GM23338 (cell line): ENCODE results near the gene EMC1. TPM values are rescaled to one million over a fixed set of nuclear protein-coding genes. Genes with fewer than 3 reads are reported as not detected.
A peak's percentile ranks its signal among the peaks of the same experiment; 100 is the strongest.

Experiments
- ATAC-seq: fragments of 200-7000 bp; cut with Tn5 transposase; 3 replicates; pipeline ENCODE4 v1.9.1; 2020
- DNase-seq: peaks from one replicate; pipeline ENCODE4 v3.0.0-alpha.2; 2015; ENCODE audit warnings: low spot score
- H2AFZ ChIP-seq: fragments of 200-600 bp; sonication (generic); 2 replicates; pipeline ENCODE4 v1.8.0; 2016; ENCODE audit warnings: antibody characterized with exemption, mild to moderate bottlenecking, moderate library complexity
- H3F3A ChIP-seq: fragments of 200-600 bp; sonication (generic); replicated peaks from 2 replicates; pipeline ENCODE4 v1.8.0; 2017; ENCODE audit warnings: antibody characterized with exemption, mixed run types, low read depth
- H3K27ac ChIP-seq: fragments of 200-600 bp; sonication (generic); 2 replicates; pipeline ENCODE4 v1.6.1; 2016; ENCODE audit warnings: low read depth
- H3K27me3 ChIP-seq: fragments of 200-600 bp; sonication (generic); 2 replicates; pipeline ENCODE4 v1.8.0; 2016; ENCODE audit warnings: mild to moderate bottlenecking, mixed run types, moderate library complexity; ENCODE audit not compliant: insufficient read depth
- H3K36me3 ChIP-seq: fragments of 200-600 bp; sonication (generic); 2 replicates; pipeline ENCODE4 v1.8.0; 2016; ENCODE audit warnings: mild to moderate bottlenecking; ENCODE audit not compliant: insufficient read depth
- H3K4me1 ChIP-seq: fragments of 200-600 bp; sonication (generic); 2 replicates; pipeline ENCODE4 v1.8.0; 2016; ENCODE audit warnings: mild to moderate bottlenecking, moderate library complexity; ENCODE audit not compliant: insufficient read depth
- H3K4me2 ChIP-seq: fragments of 200-600 bp; sonication (generic); 2 replicates; pipeline ENCODE4 v1.7.1; 2017; ENCODE audit warnings: mixed run types
- H3K4me3 ChIP-seq: fragments of 200-600 bp; sonication (generic); 2 replicates; pipeline ENCODE4 v1.6.1; 2016; ENCODE audit warnings: mixed run types
- H3K79me2 ChIP-seq: fragments of 200-600 bp; sonication (generic); replicated peaks from 2 replicates; pipeline ENCODE4 v1.8.0; 2017; ENCODE audit warnings: mild to moderate bottlenecking; ENCODE audit not compliant: insufficient read depth
- H3K9me2 ChIP-seq: fragments of 200-600 bp; sonication (generic); 2 replicates; pipeline ENCODE4 v1.8.0; 2017; ENCODE audit not compliant: insufficient read depth
- H4K20me1 ChIP-seq: fragments of 200-600 bp; sonication (generic); replicated peaks from 2 replicates; pipeline ENCODE4 v1.8.0; 2017; ENCODE audit warnings: mild to moderate bottlenecking; ENCODE audit not compliant: insufficient read depth
- H3K27ac Mint-ChIP-seq: 2 replicates; pipeline ENCODE4 v1.8.0; 2020; ENCODE audit warnings: inconsistent platforms, mild to moderate bottlenecking, moderate library complexity, mixed read lengths
- H3K27me3 Mint-ChIP-seq: 3 replicates; pipeline ENCODE4 v1.8.0; 2022; ENCODE audit warnings: low read depth, mild to moderate bottlenecking, moderate library complexity, mixed read lengths, inconsistent platforms; ENCODE audit not compliant: insufficient read depth, poor library complexity
- H3K36me3 Mint-ChIP-seq: 3 replicates; pipeline ENCODE4 v1.8.0; 2021; ENCODE audit warnings: low read depth, mild to moderate bottlenecking, inconsistent platforms, moderate library complexity, mixed read lengths
- H3K4me1 Mint-ChIP-seq: 3 replicates; pipeline ENCODE4 v1.8.0; 2020; ENCODE audit warnings: mild to moderate bottlenecking, inconsistent platforms, mixed read lengths
- H3K4me3 Mint-ChIP-seq: 3 replicates; pipeline ENCODE4 v1.8.0; 2021; ENCODE audit warnings: moderate library complexity, mild to moderate bottlenecking, inconsistent platforms, mixed read lengths
- H3K9me3 Mint-ChIP-seq: 3 replicates; pipeline ENCODE4 v1.8.0; 2020; ENCODE audit warnings: moderate library complexity, mild to moderate bottlenecking, inconsistent platforms, mixed read lengths
- CREB1 ChIP-seq: fragments of 250-450 bp; sonication (Bioruptor Pico); IDR thresholded peaks from 2 replicates; pipeline ENCODE4 v1.5.0; 2020; ENCODE audit warnings: low read depth, mild to moderate bottlenecking, moderate library complexity
- CTCF ChIP-seq, 2 experiments: fragments of 200-600 bp in 1 of 2; sonication (generic) in 1 of 2; conservative IDR thresholded peaks; 2 replicates each; pipeline versions ENCODE4 v1.5.1 to v1.6.1; 2016 to 2017; ENCODE audit warnings: antibody characterized with exemption in 2 of 2, low read depth in 2 of 2, mild to moderate bottlenecking in 2 of 2, moderate library complexity in 1 of 2
- ETS1 ChIP-seq: IDR thresholded peaks from 2 replicates; pipeline ENCODE4 v1.6.1; 2016; ENCODE audit warnings: antibody characterized with exemption
- EZH2 ChIP-seq: fragments of 200-600 bp; sonication (generic); IDR thresholded peaks from one replicate; pipeline ENCODE4 v1.8.0; 2017; ENCODE audit warnings: antibody characterized with exemption, mild to moderate bottlenecking, low read depth; ENCODE audit not compliant: unreplicated experiment
- EZH2phosphoT487 ChIP-seq: fragments of 200-600 bp; sonication (generic); IDR thresholded peaks from one replicate; pipeline ENCODE4 v1.8.1; 2018; ENCODE audit warnings: antibody characterized with exemption; ENCODE audit not compliant: unreplicated experiment
- JUNB ChIP-seq: IDR thresholded peaks from one replicate; pipeline ENCODE4 v1.6.1; 2016; ENCODE audit warnings: antibody characterized with exemption; ENCODE audit not compliant: unreplicated experiment
- NANOG ChIP-seq: IDR thresholded peaks from 2 replicates; pipeline ENCODE4 v1.6.1; 2016; ENCODE audit warnings: antibody characterized with exemption, borderline replicate concordance
- POLR2AphosphoS5 ChIP-seq: IDR thresholded peaks from 2 replicates; pipeline ENCODE4 v1.6.1; 2016; ENCODE audit warnings: antibody characterized with exemption, low read depth
- REST ChIP-seq: IDR thresholded peaks from one replicate; pipeline ENCODE4 v1.6.1; 2018; ENCODE audit warnings: antibody characterized with exemption; ENCODE audit not compliant: unreplicated experiment
- STAT1 ChIP-seq: IDR thresholded peaks from one replicate; pipeline ENCODE4 v1.6.1; 2016; ENCODE audit warnings: antibody characterized with exemption; ENCODE audit not compliant: unreplicated experiment
- ZNF114 ChIP-seq: fragments of 250-450 bp; sonication (Bioruptor Pico); IDR thresholded peaks from 2 replicates; pipeline ENCODE4 v1.5.0; 2020; ENCODE audit warnings: mild to moderate bottlenecking, moderate library complexity
- ZNF331 ChIP-seq: fragments of 250-450 bp; sonication (Bioruptor Pico); IDR thresholded peaks from 2 replicates; pipeline ENCODE4 v1.5.0; 2020; ENCODE audit warnings: low read depth, mild to moderate bottlenecking, moderate library complexity
- ZNF462 ChIP-seq: fragments of 250-450 bp; sonication (Bioruptor Pico); IDR thresholded peaks from 2 replicates; pipeline ENCODE4 v1.5.0; 2020; ENCODE audit warnings: mild to moderate bottlenecking, moderate library complexity
- polyA plus RNA-seq: library from polyadenylated mRNA; unstranded; fragments of >200 nt; fragmentation: Nextera tagmentation; extraction: Ambion mirVana; gene quantifications from 2 replicates; pipeline ENCODE4 v1.2.1, GENCODE V29; 2016
- total RNA-seq: library from RNA; depleted of rRNA; stranded (reverse); fragments of >200 nt; shearing (Covaris generic); gene quantifications from 2 replicates; pipeline ENCODE4 v1.2.3, GENCODE V29; 2014

The EMC1 gene
- total and polyA plus RNA-seq, 2 experiments from 2014 or later = 17.6 to 53.0 TPM

GRCh38 chr1:19220080-19220846 lies 31.1 kb downstream of the EMC1 start:
- no peaks in the 10 kb centered on the region for H3K9me2 ChIP-seq
- peaks cover 26% of the 10 kb centered on the region for H4K20me1 ChIP-seq
- H3K4me2 ChIP-seq = no peak overlapping the region
- TF ChIP-seq CTCF (conservative IDR thresholded peaks at IDR 0.05; ENCODE audit: low read depth in 2 of 2) (no peak), ETS1 (no peak), EZH2 (no peak), REST (no peak), JUNB (no peak), ZNF331 (CRISPR knock-in tag) (no peak), NANOG (no peak), ZNF114 (CRISPR knock-in tag) (no peak), POLR2AphosphoS5 (no peak), CREB1 (CRISPR knock-in tag) (no peak), STAT1 (no peak), ZNF462 (CRISPR knock-in tag) (no peak), EZH2phosphoT487 (no peak)
- H3K4me3 ChIP-seq = no peak overlapping the region
- no peaks in the 10 kb centered on the region for H3K79me2 ChIP-seq
- no peak overlapping the region for H2AFZ ChIP-seq
- H3K36me3 ChIP-seq = peaks cover 46% of the 10 kb centered on the region
- no peaks in the 10 kb centered on the region for H3K27me3 ChIP-seq
- peaks cover 3% of the 10 kb centered on the region for H3K27me3 Mint-ChIP-seq
- peaks cover 78% of the 10 kb centered on the region for H3K36me3 Mint-ChIP-seq
- no peak overlapping the region for H3K4me3 Mint-ChIP-seq
- DNase-seq (no peak), ATAC-seq (no peak; the same call in 2 of the 3 replicates)
- H3K4me1 Mint-ChIP-seq = no peaks in the 10 kb centered on the region
- no peak overlapping the region for H3K27ac ChIP-seq
- peak overlapping the region; percentile 60; the same call in 1 of the 2 replicates for H3K27ac Mint-ChIP-seq
- H3K9me3 Mint-ChIP-seq = no peaks in the 10 kb centered on the region
- no peaks in the 10 kb centered on the region for H3K4me1 ChIP-seq
- H3F3A ChIP-seq = no peaks in the 10 kb centered on the region
